ENCODE results near the gene DNAAF5. TPM values are rescaled to one million over a fixed set of nuclear protein-coding genes. Genes with fewer than 3 reads are reported as not detected.

The DNAAF5 gene
- total RNA-seq, 1 donor from 2014 or later = 20.5 TPM

DNA sequence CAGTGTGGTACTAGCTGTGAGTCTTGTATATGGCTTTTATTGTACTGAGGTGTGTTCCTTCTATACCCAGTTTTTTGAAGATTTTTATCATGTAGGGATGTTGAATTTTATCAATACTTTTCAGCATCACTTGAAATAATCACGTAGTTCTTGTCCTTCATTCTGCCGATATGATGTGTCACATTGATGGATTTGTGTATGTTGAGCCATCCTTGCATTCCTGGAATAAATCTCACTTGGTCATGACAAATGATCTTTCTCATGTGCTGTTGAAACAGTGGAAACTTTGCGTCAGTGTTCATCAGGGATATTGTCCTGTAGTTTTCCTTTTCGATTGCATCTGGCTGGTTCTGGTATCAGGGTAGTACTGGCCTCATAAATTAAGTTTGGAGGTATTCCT is 7.7 kb downstream of the DNAAF5 start:
- H3K36me3 ChIP-seq = peaks cover 18 to 41% of the 10 kb centered on the region in 2 donors
- no peak overlapping the region for H3K4me3 ChIP-seq
- TF ChIP-seq, protein P1, sequence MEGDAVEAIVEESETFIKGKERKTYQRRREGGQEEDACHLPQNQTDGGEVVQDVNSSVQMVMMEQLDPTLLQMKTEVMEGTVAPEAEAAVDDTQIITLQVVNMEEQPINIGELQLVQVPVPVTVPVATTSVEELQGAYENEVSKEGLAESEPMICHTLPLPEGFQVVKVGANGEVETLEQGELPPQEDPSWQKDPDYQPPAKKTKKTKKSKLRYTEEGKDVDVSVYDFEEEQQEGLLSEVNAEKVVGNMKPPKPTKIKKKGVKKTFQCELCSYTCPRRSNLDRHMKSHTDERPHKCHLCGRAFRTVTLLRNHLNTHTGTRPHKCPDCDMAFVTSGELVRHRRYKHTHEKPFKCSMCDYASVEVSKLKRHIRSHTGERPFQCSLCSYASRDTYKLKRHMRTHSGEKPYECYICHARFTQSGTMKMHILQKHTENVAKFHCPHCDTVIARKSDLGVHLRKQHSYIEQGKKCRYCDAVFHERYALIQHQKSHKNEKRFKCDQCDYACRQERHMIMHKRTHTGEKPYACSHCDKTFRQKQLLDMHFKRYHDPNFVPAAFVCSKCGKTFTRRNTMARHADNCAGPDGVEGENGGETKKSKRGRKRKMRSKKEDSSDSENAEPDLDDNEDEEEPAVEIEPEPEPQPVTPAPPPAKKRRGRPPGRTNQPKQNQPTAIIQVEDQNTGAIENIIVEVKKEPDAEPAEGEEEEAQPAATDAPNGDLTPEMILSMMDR (IDR thresholded peaks at IDR 0.05) = no peak
- peaks cover 6 to 9% of the 10 kb centered on the region in 2 donors for H3K9me3 ChIP-seq
- no peak overlapping the region for H3K27ac ChIP-seq
- H3K4me1 ChIP-seq = no peaks in the 10 kb centered on the region
- intact Hi-C loops (cut with DNase I) = no loop called here
- H3K27me3 ChIP-seq = no peaks in the 10 kb centered on the region
- DNase-seq (ENCODE audit: low spot score in 2 of 2) = no peak

DNA sequence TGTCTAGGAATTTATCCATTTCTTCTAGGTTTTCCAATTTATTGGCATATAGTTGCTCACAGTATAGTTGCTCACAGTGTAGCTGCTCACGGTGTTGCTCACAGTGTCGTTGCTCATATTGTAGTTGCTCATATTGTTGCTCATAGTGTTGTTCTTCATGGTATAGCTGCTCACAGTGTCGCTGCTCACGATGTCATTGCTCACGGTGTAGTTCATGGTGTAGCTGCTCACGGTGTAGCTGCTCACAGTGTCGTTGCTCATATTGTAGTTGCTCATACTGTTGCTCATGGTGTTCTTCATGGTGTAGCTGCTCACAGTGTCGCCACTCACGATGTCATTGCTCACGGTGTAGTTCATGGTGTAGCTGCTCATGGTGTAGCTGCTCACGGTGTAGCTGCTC is 8.3 kb downstream of the DNAAF5 start:
- no peak for DNase-seq (ENCODE audit: low spot score in 2 of 2)
- Histone ChIP-seq H3K4me3 (no peak overlapping the region), H3K9me3 (peaks cover 6 to 9% of the 10 kb centered on the region in 2 donors), H3K36me3 (peaks cover 18 to 36% of the 10 kb centered on the region in 2 donors), H3K27ac (no peak overlapping the region), H3K27me3 (no peaks in the 10 kb centered on the region), H3K4me1 (no peaks in the 10 kb centered on the region)
- TF ChIP-seq, protein P1 (IDR thresholded peaks at IDR 0.05) = no peak
- intact Hi-C loops (cut with DNase I) = no loop called here

DNA sequence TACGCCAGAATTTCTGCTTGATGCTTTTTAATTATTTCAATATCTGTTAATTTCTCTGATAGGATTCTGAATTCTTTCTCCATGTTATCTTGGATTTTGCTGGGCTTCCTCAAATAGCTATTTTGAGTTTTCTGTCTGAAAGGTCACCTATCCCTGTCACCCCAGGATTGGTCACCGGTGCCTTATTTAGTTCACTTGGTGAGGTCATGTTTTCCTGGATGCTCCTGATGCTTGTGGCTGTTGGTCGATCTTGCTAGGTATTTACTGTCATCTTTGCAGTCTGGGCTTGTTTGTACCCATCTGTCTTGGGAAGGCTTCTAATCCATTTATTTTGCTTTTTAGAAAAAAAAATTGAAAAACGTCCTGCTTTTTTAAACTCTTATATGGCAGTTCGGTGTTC is 11.7 kb downstream of the DNAAF5 start:
- peaks cover 6 to 9% of the 10 kb centered on the region in 2 donors for H3K9me3 ChIP-seq
- no peaks in the 10 kb centered on the region for H3K27me3 ChIP-seq
- no peak overlapping the region for H3K4me3 ChIP-seq
- peaks cover 19 to 36% of the 10 kb centered on the region in 2 donors for H3K36me3 ChIP-seq
- TF ChIP-seq, protein P1 (IDR thresholded peaks at IDR 0.05) = no peak
- no peaks in the 10 kb centered on the region for H3K4me1 ChIP-seq
- no peak for DNase-seq (ENCODE audit: low spot score in 2 of 2)
- intact Hi-C loops (cut with DNase I) = no loop called here
- no peak overlapping the region for H3K27ac ChIP-seq

DNA sequence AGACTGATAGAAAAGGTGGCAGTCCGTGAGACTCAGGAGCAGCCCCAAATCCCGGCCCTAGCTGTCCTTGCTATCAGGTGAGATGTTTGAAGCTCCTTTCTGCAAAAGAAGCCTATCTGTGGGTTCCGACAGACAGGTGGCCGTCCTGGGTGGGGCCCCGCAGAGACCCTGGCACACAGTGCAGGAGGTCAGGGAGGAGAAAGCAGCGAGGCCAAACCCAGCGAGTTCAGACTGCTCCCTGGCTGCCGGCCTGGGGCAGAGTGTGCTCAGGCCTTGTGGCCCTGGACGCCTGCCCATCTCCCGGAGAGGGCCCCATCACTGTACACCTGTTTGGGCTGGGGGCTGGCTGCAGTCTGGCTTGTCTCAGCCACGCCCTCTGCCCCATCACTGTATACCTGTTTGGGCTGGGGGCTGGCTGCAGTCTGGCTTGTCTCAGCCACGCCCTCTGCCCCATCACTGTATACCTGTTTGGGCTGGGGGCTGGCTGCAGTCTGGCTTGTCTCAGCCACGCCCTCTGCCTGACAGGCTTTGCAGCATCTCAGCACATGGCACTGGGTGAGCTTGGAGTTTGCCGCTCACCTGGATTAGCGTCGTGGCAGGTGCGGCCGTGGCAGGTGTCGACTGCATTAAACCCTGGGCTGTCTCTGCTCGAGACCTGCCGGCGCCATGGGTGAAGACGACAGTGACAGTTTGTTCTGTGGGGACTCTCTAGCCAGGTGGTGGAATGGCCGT is 12.4 kb downstream of the DNAAF5 start:
- Histone ChIP-seq H3K27ac (no peak overlapping the region), H3K36me3 (peaks cover 19 to 32% of the 10 kb centered on the region in 2 donors), H3K4me1 (no peaks in the 10 kb centered on the region), H3K27me3 (no peaks in the 10 kb centered on the region), H3K4me3 (no peak overlapping the region), H3K9me3 (peaks cover 6% of the 10 kb centered on the region in 2 donors)
- intact Hi-C loops (cut with DNase I) = no loop called here
- no peak for DNase-seq (ENCODE audit: low spot score in 2 of 2)
- TF ChIP-seq, protein P1 (IDR thresholded peaks at IDR 0.05) = no peak

DNA sequence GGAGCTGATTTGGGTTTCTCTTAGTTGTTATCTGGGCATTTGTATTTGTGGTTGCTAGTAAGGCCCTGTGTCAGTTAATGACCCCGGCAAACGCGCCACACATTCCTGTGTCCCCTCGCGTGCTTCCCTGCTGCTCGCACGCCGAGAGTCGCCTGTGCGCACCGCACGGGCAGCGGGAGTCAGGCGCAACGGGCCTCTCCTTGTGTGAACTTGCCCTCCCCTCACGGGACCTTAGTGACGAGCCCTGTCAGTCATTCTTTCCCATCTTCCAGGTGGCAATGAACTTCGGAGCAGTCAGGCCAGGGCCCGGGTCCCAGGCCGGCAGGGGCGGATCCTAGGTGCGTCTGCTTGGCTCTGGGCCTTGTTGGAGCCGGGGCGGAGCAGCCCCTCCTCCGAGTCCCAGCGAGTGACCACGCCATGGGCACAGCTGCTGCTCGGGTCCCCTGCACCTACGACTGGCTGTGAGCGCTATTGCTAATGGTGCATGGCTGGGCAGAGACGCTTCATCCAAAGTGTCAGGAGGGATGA is 13.0 kb downstream of the DNAAF5 start:
- no peak for DNase-seq (ENCODE audit: low spot score in 2 of 2)
- intact Hi-C loops (cut with DNase I) = no loop called here
- H3K4me1 ChIP-seq = no peaks in the 10 kb centered on the region
- peaks cover 16 to 25% of the 10 kb centered on the region in 2 donors for H3K36me3 ChIP-seq
- H3K27me3 ChIP-seq = no peaks in the 10 kb centered on the region
- TF ChIP-seq, protein P1 (IDR thresholded peaks at IDR 0.05) = no peak
- H3K4me3 ChIP-seq = no peak overlapping the region
- H3K9me3 ChIP-seq = peaks cover 0 to 2% of the 10 kb centered on the region in 2 donors
- no peak overlapping the region for H3K27ac ChIP-seq
